HEK293 (cell line): ENCODE data around the gene PLA2G4B.
A peak's percentile ranks its signal among the peaks of the same experiment; 100 is the strongest.

Source experiments
- CTCF ChIA-PET: fragments of 350-600 bp; formaldehyde crosslinking; extraction: SDS; loops from one replicate; lab custom pipeline; 2021; ENCODE audit warnings: antibody characterized with exemption; lab: Yijun Ruan, JAX
- POLR2A ChIA-PET: fragments of 300-600 bp; formaldehyde crosslinking; extraction: SDS; loops from one replicate; lab custom pipeline; 2020; ENCODE audit warnings: antibody characterized with exemption, inconsistent platforms; lab: Yijun Ruan, JAX
- H3K27ac ChIP-seq: fragments of 200-500 bp; sonication (Bioruptor generic); 2 replicates; pipeline ENCODE4 v1.5.1; 2014; ENCODE audit warnings: low read depth, low read length, control low read depth, inconsistent platforms; ENCODE audit errors: extremely low read depth
- H3K36me3 ChIP-seq, 2 experiments: fragments of 200-500 bp in 1 of 2; sonication (Bioruptor generic) in 1 of 2; 1 replicate in 1 of 2; 2 replicates in 1 of 2; pipeline ENCODE4 v1.5.1; 2014 to 2017; ENCODE audit warnings: inconsistent platforms in 2 of 2, low read length in 2 of 2; ENCODE audit not compliant: control insufficient read depth in 2 of 2, insufficient read depth in 1 of 2
- H3K4me1 ChIP-seq: fragments of 200-500 bp; sonication (Bioruptor generic); 2 replicates; pipeline ENCODE4 v1.5.1; 2014; ENCODE audit warnings: mild to moderate bottlenecking, low read length, inconsistent platforms; ENCODE audit not compliant: control insufficient read depth, insufficient read depth
- H3K4me3 ChIP-seq: 2 replicates; pipeline ENCODE4 v1.5.1; 2011; ENCODE audit warnings: low read depth, mild to moderate bottlenecking, control low read depth, low read length, moderate library complexity
- H3K9me3 ChIP-seq: fragments of 200-500 bp; sonication (Bioruptor generic); 2 replicates; pipeline ENCODE4 v1.5.1; 2014; ENCODE audit warnings: low read depth, low read length, inconsistent platforms; ENCODE audit not compliant: control insufficient read depth, insufficient read depth
- GFI1B ChIP-seq: fragments of 450-650 bp; formaldehyde crosslinking; IDR thresholded peaks from 2 replicates; pipeline ENCODE4 v1.5.1; 2016; ENCODE audit warnings: missing biosample characterization, missing genetic modification characterization
- HOXA7 ChIP-seq: sonication (generic); formaldehyde crosslinking; IDR thresholded peaks from 2 replicates; pipeline ENCODE4 v1.8.1; 2022; ENCODE audit warnings: missing genetic modification reagents, borderline replicate concordance
- KLF1 ChIP-seq: fragments of 450-650 bp; formaldehyde crosslinking; IDR thresholded peaks from 2 replicates; pipeline ENCODE4 v1.5.1; 2016; ENCODE audit warnings: missing biosample characterization, missing genetic modification characterization
- KLF7 ChIP-seq: fragments of 450-650 bp; formaldehyde crosslinking; IDR thresholded peaks from 2 replicates; pipeline ENCODE4 v1.5.1; 2016; ENCODE audit warnings: missing biosample characterization, missing genetic modification characterization, borderline replicate concordance
- ZBTB17 ChIP-seq: fragments of 450-650 bp; formaldehyde crosslinking; IDR thresholded peaks from 2 replicates; pipeline ENCODE4 v1.5.1; 2016; ENCODE audit warnings: missing biosample characterization, missing genetic modification characterization
- ZBTB49 ChIP-seq: fragments of 450-650 bp; formaldehyde crosslinking; IDR thresholded peaks from 2 replicates; pipeline ENCODE4 v1.5.1; 2016; ENCODE audit warnings: missing biosample characterization, missing genetic modification characterization, low read depth
- ZFHX2 ChIP-seq: fragments of 450-650 bp; formaldehyde crosslinking; conservative IDR thresholded peaks from 2 replicates; pipeline ENCODE4 v1.5.1; 2016; ENCODE audit warnings: missing biosample characterization, missing genetic modification characterization
- ZIC2 ChIP-seq: fragments of 450-650 bp; formaldehyde crosslinking; IDR thresholded peaks from 2 replicates; pipeline ENCODE4 v1.5.1; 2016; ENCODE audit warnings: missing biosample characterization, missing genetic modification characterization
- ZNF138 ChIP-seq: fragments of 450-650 bp; formaldehyde crosslinking; IDR thresholded peaks from 2 replicates; pipeline ENCODE4 v1.5.1; 2016; ENCODE audit warnings: missing biosample characterization, missing genetic modification characterization, borderline replicate concordance
- ZNF23 ChIP-seq: fragments of 450-650 bp; formaldehyde crosslinking; IDR thresholded peaks from 2 replicates; pipeline ENCODE4 v1.5.1; 2016; ENCODE audit warnings: missing biosample characterization, missing genetic modification characterization, borderline replicate concordance
- ZNF26 ChIP-seq: fragments of 450-650 bp; formaldehyde crosslinking; IDR thresholded peaks from 2 replicates; pipeline ENCODE4 v1.5.1; 2016; ENCODE audit warnings: missing biosample characterization, missing genetic modification characterization
- ZNF274 ChIP-seq, 2 experiments: fragments of 200-500 bp in 1 of 2; fragments of 450-650 bp in 1 of 2; sonication (Bioruptor generic) in 1 of 2; formaldehyde crosslinking in 1 of 2; IDR thresholded peaks; 2 replicates each; pipeline versions ENCODE4 v1.5.1 to v1.6.1; 2014 to 2016; ENCODE audit warnings: borderline replicate concordance in 1 of 2, inconsistent platforms in 1 of 2, low read length in 1 of 2, missing biosample characterization in 1 of 2, missing genetic modification characterization in 1 of 2
- ZNF335 ChIP-seq: fragments of 450-650 bp; formaldehyde crosslinking; conservative IDR thresholded peaks from 2 replicates; pipeline ENCODE4 v1.5.1; 2016; ENCODE audit warnings: missing biosample characterization, missing genetic modification characterization
- ZNF341 ChIP-seq: fragments of 450-650 bp; formaldehyde crosslinking; IDR thresholded peaks from 2 replicates; pipeline ENCODE4; 2016; ENCODE audit warnings: low read depth, missing biosample characterization, missing genetic modification characterization
- ZNF394 ChIP-seq: fragments of 450-650 bp; formaldehyde crosslinking; IDR thresholded peaks from 2 replicates; pipeline ENCODE4 v1.5.1; 2016; ENCODE audit warnings: missing biosample characterization, missing genetic modification characterization, mild to moderate bottlenecking, moderate library complexity, borderline replicate concordance
- ZNF544 ChIP-seq: fragments of 450-650 bp; formaldehyde crosslinking; IDR thresholded peaks from 2 replicates; pipeline ENCODE4 v1.5.0; 2017; ENCODE audit warnings: missing biosample characterization, missing genetic modification characterization
- ZNF555 ChIP-seq: fragments of 450-650 bp; formaldehyde crosslinking; conservative IDR thresholded peaks from 2 replicates; pipeline ENCODE4 v1.5.1; 2017; ENCODE audit warnings: missing biosample characterization, mild to moderate bottlenecking, missing genetic modification characterization, inconsistent platforms
- ZNF623 ChIP-seq: fragments of 450-650 bp; formaldehyde crosslinking; IDR thresholded peaks from 2 replicates; pipeline ENCODE4 v1.5.1; 2016; ENCODE audit warnings: missing biosample characterization, missing genetic modification characterization
- ZNF692 ChIP-seq: fragments of 450-650 bp; formaldehyde crosslinking; IDR thresholded peaks from 2 replicates; pipeline ENCODE4 v1.5.1; 2016; ENCODE audit warnings: missing biosample characterization, missing genetic modification characterization
- ZSCAN16 ChIP-seq: fragments of 450-650 bp; formaldehyde crosslinking; IDR thresholded peaks from 2 replicates; pipeline ENCODE4 v1.5.1; 2016; ENCODE audit warnings: missing biosample characterization, missing genetic modification characterization
- ZSCAN30 ChIP-seq: fragments of 450-650 bp; IDR thresholded peaks from 2 replicates; pipeline ENCODE4 v1.5.1; 2018; ENCODE audit warnings: missing biosample characterization, mild to moderate bottlenecking, missing genetic modification characterization, moderate library complexity

PLA2G4B gene

GRCh38 chr15:41868321-41868720 lies 29.7 kb downstream of the PLA2G4B start (continued):
- TF ChIP-seq ZBTB49 (tag by site-specific recombination) (no peak), ZNF544 (no peak)

GRCh38 chr15:41869770-41870688 lies 31.4 kb downstream of the PLA2G4B start:
- no peak for TF ChIP-seq ZNF23 (tag by site-specific recombination)
- TF ChIP-seq ZNF394, result no peak
- no peak for TF ChIP-seq ZBTB17
- TF ChIP-seq ZFHX2 (tag by site-specific recombination), result peak; percentile 12; the same call in 1 of the 2 replicates
- TF ChIP-seq ZSCAN30 (tag by site-specific recombination), result no peak
- TF ChIP-seq ZNF274 (IDR thresholded peaks at IDR 0.05; ENCODE audit: low read length), result no peak
- no peak for TF ChIP-seq ZNF274 (tag by site-specific recombination; IDR thresholded peaks at IDR 0.05; ENCODE audit: borderline replicate concordance)
- TF ChIP-seq ZNF623 (tag by site-specific recombination), result no peak
- TF ChIP-seq ZSCAN16 (tag by site-specific recombination), result no peak
- TF ChIP-seq ZNF692 (tag by site-specific recombination), result no peak
- TF ChIP-seq HOXA7 (CRISPR knock-in tag), result no peak
- TF ChIP-seq ZNF335, result no peak
- no peak for TF ChIP-seq KLF7 (tag by site-specific recombination)
- TF ChIP-seq ZNF341 (tag by site-specific recombination), result no peak
- peak; percentile 19; the same call in 1 of the 2 replicates for TF ChIP-seq ZIC2
- no peaks in the 10 kb centered on the region for H3K9me3 ChIP-seq
- ChIA-PET CTCF (interaction anchor here (0.7 kb wide), 1 partner anchor 125 kb away, joined by 4 read pairs; no protein-coding TSS in a partner anchor), POLR2A (no interaction called here)
- H3K36me3 ChIP-seq, result no peaks in the 10 kb centered on the region
- H3K4me1 ChIP-seq, result peaks cover 2% of the 10 kb centered on the region; the same call in 1 of the 2 replicates
- H3K4me3 ChIP-seq, result no peak overlapping the region
- no peak overlapping the region for H3K27ac ChIP-seq

GRCh38 chr15:41870689-41871081 lies 32.0 kb downstream of the PLA2G4B start:
- ChIA-PET POLR2A (no interaction called here), CTCF (no interaction called here)
- no peak overlapping the region for H3K27ac ChIP-seq
- H3K9me3 ChIP-seq, result no peaks in the 10 kb centered on the region
- H3K4me3 ChIP-seq, result no peak overlapping the region
- H3K4me1 ChIP-seq, result no peaks in the 10 kb centered on the region
- H3K36me3 ChIP-seq, result no peaks in the 10 kb centered on the region
- TF ChIP-seq ZNF555 (tag by site-specific recombination) (no peak), KLF1 (tag by site-specific recombination) (no peak), ZNF138 (no peak), ZNF26 (no peak), GFI1B (tag by site-specific recombination) (no peak)
